Measurements from ENCODE around the gene WDFY4. TPM values are rescaled to one million over a fixed set of nuclear protein-coding genes. Genes with fewer than 3 reads are reported as not detected.

WDFY4 gene
- total RNA-seq, 4 donors from 2014 or later = 0.60 to 20.6 (median 5.1) TPM

Small RNAs within 50 kb of the gene (small RNA-seq; reads per million reads assigned to genes)
- gene MIR4294 = 0 reads per million in 4 donors

Other genes starting within 250 kb of the WDFY4 start
- 1 to 10 TPM in 3 of 4 donors, not detected in 1; 1.4 to 3.4 (median 1.7) TPM for gene ARHGAP22, start 79.8 kb upstream of the WDFY4 start, total RNA-seq